GM19463 (cell line): ENCODE results near the gene TMEM175.
"Not testable (repeated sequence)": the region's sequence is repeated elsewhere in the genome, so short reads cannot be mapped to it uniquely, and the experiment has no call there.

Experiments used
- ATAC-seq: cut with Tn5 transposase; IDR thresholded peaks from one replicate; pipeline ENCODE4 v1.9.1; 2021; ENCODE audit warnings: mild to moderate bottlenecking, moderate library complexity; ENCODE audit not compliant: unreplicated experiment

TMEM175 gene

GRCh38 chr4:968621-969394 lies 36.5 kb downstream of the TMEM175 start:
- no peak for ATAC-seq

DNA sequence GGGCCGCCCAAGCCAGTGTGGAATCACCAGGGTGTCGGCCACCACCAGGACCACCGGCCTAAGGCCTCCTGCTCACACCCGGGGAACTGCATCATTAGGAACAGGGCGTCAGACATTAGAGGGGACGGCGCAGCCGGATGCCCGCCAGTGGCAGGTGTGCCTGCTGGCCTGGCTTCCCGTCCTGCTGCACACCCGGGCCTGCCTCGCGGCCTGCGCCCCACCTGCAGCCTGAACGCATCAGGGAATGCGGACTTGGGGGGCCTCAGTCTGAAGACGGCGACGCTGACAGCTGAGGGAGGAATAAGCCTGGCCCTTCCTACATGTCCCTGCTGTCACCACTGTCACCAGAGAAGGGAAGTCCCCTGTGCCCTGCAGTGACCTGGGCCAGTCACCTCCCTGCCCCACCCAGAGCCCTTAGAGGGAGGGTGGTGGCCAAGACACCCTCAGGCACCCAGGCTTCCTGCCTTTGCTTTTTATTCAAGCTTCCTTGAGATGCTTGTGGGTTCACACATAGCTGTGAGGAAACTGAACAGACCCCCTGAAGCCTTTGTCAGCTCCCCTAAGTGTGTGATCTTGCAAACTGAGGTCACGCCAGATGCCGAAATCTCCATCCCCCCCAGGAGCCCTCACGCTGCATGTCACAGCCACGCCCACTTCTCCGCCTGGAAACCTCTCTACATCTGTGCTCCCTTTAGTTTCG lies 37.9 kb downstream of the TMEM175 start:
- no peak for ATAC-seq

DNA sequence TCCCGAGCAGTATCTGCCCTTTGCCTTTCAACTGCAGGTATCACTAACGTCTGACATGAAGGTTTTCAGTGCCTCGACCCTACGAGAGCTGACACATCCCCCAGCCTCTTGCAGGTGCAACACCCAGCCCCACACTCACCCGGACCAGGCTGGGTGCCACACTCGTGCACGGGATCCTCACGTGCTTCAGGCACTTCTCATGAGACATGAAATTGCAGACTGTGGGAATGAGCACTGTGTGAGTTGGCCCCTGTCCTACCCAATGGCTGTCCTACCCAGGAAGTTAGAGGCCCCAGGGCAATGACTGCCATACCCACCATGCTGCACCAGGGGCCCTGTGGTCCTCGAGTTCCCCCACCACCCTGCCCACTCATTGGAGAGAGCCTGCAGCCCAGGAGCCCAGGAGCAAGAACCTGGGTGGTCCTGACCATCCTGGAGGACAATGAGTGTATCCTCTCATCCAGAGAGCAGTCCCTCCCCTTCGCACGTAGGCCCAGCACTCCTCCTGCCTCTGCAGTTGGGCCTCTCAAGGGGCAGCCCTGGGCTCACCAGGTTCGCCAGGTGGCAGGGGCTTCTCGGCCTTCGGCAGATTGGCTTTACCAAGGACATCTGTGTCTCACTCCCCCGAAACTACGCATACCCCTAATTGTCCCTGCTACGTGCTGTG lies 38.7 kb downstream of the TMEM175 start:
- ATAC-seq = no peak

- no peak for ATAC-seq
These were observed 39.6 kb downstream of the TMEM175 start for GRCh38 chr4:971666-972500.

GRCh38 chr4:972651-973424 lies 40.6 kb downstream of the TMEM175 start:
- ATAC-seq = peak; percentile 39

DNA sequence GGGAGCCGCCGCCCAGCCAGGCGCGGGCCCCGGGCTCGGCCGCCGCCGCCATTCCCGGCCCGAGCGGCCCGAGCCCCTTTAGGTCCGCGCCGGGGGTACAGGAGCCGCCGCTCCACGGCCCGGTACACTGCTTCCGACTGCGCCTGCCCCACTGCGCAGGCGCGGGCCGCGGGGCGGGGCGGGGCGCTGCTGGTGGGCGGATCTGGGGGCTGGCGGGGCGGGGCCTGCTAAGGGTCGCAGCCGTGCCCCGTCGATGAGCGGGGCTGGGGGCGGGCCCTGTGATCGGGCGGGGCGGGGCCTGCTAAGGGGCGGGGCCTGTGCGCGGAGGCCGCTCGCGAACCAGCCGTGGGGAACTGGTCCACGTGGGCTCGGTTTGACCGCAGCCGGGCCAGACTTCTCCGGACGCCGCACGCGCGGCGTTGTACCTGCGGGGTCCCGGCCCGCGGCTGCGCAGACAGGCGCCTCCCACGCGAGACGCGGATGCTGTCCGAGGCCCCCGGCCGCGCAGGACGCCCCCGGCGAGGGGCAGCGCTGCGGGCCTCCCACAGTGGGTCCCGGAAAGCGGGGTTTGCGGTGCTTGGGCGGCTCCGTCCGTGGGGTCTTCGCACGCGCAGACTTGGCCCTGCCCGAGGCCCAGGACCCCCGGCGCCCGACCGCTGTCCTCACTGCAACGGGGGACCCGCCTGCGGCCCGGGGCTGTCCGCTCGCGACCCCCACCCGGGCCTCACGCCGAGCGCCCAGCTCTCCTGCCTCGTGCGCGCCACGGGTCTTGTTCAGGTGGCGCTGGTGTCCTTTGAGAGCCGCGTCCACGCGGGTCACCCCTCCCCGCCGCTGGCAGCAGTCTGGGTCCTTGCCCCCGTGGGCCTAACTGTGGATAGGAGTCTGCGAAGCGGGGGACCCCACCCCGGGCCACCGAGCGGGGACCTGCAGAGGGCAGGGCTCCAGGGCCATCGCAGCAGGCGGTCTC lies 41.5 kb downstream of the TMEM175 start, which contains the start of gene DGKQ:
Gene DGKQ (minus strand): TSS at position 139 of the 967 bp plus-strand sequence. CDS start 87 bp downstream, at position 52.
- peak; percentile 88 for ATAC-seq

DNA sequence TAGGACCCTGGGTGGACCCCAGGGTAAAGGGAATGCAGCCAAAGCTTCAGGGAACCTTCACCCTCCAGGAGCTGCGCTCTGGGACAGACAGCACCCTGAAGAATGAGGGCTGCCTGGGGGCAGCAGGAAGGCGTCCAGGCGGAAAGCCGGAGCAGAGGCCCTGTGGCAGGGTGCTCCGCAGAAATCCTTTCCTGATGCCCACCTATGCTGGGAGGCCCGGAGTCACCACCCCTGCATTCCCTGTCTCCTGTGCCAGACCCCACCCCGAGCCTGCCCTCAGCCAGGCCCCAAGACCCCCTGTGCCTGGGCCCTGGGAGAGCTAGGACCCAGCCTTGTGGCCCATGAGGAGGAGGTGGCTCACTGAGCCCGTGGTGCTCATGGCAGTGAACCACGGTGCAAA lies 42.4 kb downstream of the TMEM175 start:
- no peak for ATAC-seq

- not testable (repeated sequence) for ATAC-seq
These were observed 43.8 kb downstream of the TMEM175 start for GRCh38 chr4:976016-976415.

- no peak for ATAC-seq
These were observed 46.9 kb downstream of the TMEM175 start for GRCh38 chr4:978957-979701.

- ATAC-seq = no peak
These were observed 50.0 kb downstream of the TMEM175 start for GRCh38 chr4:982291-982690.

- no peak for ATAC-seq
These were observed 50.6 kb downstream of the TMEM175 start for GRCh38 chr4:982814-983213.

DNA sequence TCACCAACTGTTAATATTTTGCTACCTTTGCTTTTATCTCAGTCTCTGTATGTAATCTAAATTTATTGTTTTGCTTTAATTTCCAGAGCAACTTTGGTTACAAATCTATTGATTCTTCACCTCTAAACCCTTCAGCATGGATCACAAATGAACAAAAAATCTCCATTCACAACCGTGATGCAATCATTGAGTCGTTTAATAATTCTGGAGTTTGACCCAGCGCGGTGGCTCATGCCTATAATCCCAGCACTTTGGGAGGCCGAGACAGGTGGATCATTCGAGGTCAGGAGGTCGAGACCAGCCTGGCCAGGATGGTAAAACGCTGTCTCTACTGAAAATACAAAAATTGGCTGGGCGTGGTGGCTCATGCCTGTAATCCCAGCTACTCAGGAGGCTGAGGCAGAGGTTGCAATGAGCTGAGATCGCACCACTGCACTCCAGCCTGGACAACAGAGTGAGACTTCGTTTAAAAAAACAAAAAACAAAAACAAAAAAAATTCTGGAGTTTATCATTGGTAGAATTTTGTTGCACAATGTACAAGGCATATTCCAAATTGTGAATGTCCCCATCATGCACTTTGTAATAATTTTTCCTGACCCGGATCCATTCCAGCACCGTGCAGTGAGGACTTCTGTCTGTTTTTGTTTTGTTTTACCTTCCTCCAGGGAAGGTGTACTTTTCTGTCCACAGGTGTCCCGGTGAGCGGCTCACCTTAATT lies 52.2 kb downstream of the TMEM175 start:
- no peak for ATAC-seq

DNA sequence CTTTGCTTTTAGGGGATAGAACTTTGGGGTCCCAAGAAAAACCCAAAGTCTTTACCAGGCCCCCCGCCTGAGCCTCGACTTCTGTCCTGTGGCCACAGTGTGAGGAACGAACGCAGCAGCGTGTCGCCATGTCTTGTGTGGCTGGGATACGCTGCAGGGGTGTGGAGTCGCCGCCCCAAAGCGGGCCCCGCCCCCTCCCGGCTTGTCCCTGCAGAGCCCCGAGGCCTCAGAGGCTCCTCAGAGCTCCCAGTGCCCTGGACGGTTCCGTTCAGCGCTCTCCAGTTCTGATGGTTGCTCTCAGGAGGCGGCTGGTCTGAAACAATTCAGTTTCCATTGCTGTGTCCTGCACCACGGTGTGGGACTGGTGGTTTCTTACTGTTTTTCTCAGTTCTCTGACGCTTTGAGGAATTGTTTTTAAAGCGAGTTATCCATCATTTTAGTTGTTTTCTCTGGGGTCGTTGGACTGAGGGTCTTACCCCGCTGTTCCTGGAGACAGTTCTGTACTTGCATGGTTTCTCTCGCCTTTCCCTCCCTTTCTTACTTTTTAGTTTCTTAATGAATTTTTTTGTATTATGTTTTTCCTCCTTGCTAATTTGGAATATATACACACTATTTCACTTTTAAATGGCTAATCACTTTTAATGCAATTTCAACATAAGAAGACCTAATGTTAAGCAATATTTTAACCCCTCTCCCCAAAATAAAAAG lies 53.0 kb downstream of the TMEM175 start:
- peak; percentile 35 for ATAC-seq

DNA sequence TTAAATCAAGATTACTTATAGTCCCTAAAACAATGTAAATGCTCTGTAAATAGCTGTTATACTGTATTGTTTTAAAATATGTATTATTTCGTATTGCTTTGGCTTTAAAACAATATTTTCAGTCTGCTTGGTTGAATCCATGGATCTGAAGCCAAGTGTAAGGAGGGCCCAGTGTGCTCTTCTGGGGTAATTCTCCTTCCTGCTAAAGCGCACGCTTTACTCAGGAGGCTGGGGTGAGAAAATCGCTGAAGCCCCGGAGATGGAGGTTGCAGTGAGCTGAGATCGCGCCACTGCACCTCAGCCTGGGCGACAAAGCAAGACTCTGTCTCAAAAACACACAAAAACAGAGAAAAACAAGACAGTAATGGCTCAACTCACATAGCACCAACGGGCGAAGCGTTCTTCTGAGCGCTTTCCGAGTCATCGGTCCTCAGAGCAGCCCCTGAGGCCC lies 54.2 kb downstream of the TMEM175 start:
- no peak for ATAC-seq

DNA sequence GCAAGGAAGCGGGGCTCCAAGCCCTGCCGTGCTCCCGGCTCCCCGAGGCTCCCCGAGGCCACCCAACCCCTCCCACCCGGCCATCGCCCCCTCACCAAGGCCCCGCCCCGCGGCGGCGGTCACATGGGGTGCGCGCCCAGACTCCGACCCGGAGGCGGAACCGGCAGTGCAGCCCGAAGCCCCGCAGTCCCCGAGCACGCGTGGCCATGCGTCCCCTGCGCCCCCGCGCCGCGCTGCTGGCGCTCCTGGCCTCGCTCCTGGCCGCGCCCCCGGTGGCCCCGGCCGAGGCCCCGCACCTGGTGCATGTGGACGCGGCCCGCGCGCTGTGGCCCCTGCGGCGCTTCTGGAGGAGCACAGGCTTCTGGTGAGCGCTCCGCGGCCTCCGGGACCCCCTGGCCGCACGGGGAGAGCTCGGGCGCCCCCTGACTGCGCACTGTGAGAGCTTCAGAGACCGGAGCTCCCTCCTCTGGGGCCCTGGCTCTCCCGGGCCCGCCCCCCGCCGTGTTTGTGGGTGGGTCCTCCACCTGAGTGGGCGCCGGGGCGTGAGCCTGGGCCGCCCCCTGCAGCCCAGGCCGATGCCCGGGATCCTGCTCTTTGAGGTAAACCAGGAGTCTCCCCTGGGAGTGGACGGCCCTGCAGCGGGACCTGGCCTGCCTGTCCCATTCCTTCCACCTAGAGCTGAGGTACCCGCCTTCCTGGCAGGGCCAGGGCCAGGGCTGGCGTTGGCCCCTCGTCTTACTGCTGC lies 54.8 kb downstream of the TMEM175 start, which contains the start of gene IDUA:
Gene IDUA (plus strand): TSS at position 166 of the 745 bp plus-strand sequence. CDS start 41 bp downstream, at position 207.
- ATAC-seq = peak; percentile 80
